COR-L47 (cell line): ENCODE data around the gene CD5L.

Experiments
- DNase-seq: peaks from one replicate; lab custom pipeline; 2025; lab: John Stamatoyannopoulos, UW

Gene CD5L

GRCh38 chr1:157813269-157813668, 28.3 kb downstream of the CD5L start:
- no peak for DNase-seq

- no peak for DNase-seq
Measured at GRCh38 chr1:157806431-157807149, 35.0 kb downstream of the CD5L start.

GRCh38 chr1:157803851-157804250, 37.8 kb downstream of the CD5L start:
- no peak for DNase-seq

- no peak for DNase-seq
Measured at GRCh38 chr1:157799996-157800395, 41.6 kb downstream of the CD5L start.

GRCh38 chr1:157798211-157798610, 43.4 kb downstream of the CD5L start:
- no peak for DNase-seq

GRCh38 chr1:157785248-157785647, 56.4 kb downstream of the CD5L start:
- DNase-seq: no peak

- DNase-seq: no peak
Measured at GRCh38 chr1:157784801-157785200, 56.8 kb downstream of the CD5L start.

GRCh38 chr1:157782931-157783330, 58.7 kb downstream of the CD5L start:
- no peak for DNase-seq

GRCh38 chr1:157781048-157781447, 60.6 kb downstream of the CD5L start:
- DNase-seq: no peak
